ENCODE results near the gene STAB2. TPM values are rescaled to one million over a fixed set of nuclear protein-coding genes. Genes with fewer than 3 reads are reported as not detected.

Gene STAB2
- total RNA-seq, 1 donor from 2014 or later = 7.8 TPM

DNA sequence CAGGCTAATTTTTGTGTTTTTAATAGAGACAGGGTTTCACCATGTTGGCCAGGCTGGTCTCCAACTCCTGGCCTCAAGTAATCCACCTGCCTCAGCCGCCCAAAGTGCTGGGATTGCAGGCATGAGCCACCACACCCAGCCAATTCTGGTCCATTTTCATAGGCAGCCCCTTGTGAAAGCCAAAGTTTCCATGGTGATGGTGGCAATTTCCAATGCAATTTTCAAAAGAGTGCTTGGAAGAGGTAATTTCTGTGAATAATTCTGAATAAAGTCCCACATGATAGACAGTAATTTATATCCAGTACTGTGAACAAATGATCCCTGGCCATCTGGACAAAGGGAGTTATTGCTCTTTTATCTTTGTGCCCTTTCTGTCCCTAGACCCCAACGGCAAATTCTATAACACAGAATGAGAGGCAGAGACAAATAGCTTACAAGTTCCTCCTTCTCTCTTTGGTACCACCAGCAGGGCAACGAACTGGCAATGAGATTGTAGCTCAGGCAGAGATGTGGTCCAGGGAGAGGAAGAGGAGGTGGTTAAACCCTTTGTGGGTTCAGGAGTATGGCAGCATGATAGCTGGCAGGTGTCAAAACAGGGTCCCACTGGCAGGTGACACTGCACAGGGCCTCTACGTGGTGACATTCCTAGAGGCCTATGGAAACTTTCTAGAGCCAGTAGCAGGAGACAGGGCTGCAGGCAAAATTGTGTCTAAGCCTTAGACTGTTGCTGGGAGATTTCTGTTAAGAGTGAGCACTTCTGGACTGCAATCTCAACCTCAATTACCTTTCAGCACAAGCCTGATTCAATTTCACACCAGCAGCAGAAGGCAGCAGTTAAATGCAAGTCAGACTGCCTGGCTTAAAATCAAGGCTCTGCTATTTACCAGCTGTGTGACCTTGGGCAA, 207.5 kb downstream of the STAB2 start:
- H3K36me3 ChIP-seq (ENCODE audit: control insufficient read depth in 3 of 3, insufficient read depth in 3 of 3, low read length in 3 of 3) = peaks cover 5 to 16% (median 13%) of the 10 kb centered on the region in 3 donors

DNA sequence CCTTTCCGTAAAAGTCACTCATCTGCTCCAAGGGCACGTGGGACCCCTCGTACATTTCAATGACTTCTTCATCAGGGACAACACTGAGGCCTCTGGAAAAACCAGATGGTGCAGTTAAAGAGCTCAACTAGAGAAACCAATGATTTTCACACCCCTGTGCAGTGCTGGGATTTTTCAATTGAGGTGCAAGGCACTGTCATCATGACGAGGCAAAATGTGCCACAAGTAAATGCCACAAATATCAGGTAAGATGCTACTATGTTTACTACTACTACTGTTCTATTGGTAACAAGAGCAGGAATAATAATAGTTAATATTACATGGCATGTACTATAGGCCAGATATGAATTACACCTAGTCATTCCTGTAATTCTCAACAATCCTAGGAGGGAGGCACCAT, 211.5 kb downstream of the STAB2 start:
- Histone ChIP-seq H3K9ac (ENCODE audit: low read depth in 1 of 3, low read length in 3 of 3) (no peak overlapping the region), H3K27me3 (ENCODE audit: control insufficient read depth in 3 of 3, insufficient read depth in 3 of 3, low read length in 3 of 3) (no peaks in the 10 kb centered on the region), H3K4me3 (ENCODE audit: low read length in 3 of 3) (no peak overlapping the region), H3K9me3 (ENCODE audit: control insufficient read depth in 3 of 3, low read length in 3 of 3) (no peaks in the 10 kb centered on the region), H3K27ac (ENCODE audit: low read depth, low read length) (no peak overlapping the region), H3K4me1 (ENCODE audit: control insufficient read depth in 3 of 3, insufficient read depth in 3 of 3, low read length in 3 of 3) (peaks cover 23 to 36% (median 25%) of the 10 kb centered on the region in 3 donors), H3K36me3 (ENCODE audit: control insufficient read depth in 3 of 3, insufficient read depth in 3 of 3, low read length in 3 of 3) (peaks cover 1 to 8% (median 2%) of the 10 kb centered on the region in 3 donors)

More for the DNA sequence above, 207.5 kb downstream of the STAB2 start:
- Histone ChIP-seq H3K9me3 (ENCODE audit: control insufficient read depth in 3 of 3, low read length in 3 of 3) (no peaks in the 10 kb centered on the region), H3K27ac (ENCODE audit: low read depth, low read length) (no peak overlapping the region), H3K4me1 (ENCODE audit: control insufficient read depth in 3 of 3, insufficient read depth in 3 of 3, low read length in 3 of 3) (peaks cover under 1 to 4% (median 4%) of the 10 kb centered on the region in 3 donors), H3K27me3 (ENCODE audit: control insufficient read depth in 3 of 3, insufficient read depth in 3 of 3, low read length in 3 of 3) (no peaks in the 10 kb centered on the region), H3K9ac (ENCODE audit: low read depth in 1 of 3, low read length in 3 of 3) (no peak overlapping the region), H3K4me3 (ENCODE audit: low read length in 3 of 3) (no peak overlapping the region)

DNA sequence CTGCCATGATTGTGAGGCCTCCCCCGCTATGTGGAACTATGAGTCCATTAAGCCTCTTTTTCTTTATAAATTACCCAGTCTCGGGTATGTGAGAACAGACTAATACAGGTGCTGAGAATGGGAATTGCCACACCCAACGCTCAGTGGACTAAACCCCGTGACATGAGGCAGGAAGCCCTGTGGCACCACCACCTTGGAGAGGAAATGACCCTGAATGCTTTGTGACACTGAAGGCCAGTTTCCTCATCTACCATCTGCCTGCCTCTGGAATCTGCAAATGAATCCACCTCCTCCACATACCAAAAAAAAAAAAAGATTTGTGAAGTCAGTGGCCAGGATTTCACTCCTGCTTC, 212.4 kb downstream of the STAB2 start:
- Histone ChIP-seq H3K27me3 (ENCODE audit: control insufficient read depth in 3 of 3, insufficient read depth in 3 of 3, low read length in 3 of 3) (no peaks in the 10 kb centered on the region), H3K36me3 (ENCODE audit: control insufficient read depth in 3 of 3, insufficient read depth in 3 of 3, low read length in 3 of 3) (peaks cover 0 to 8% (median 0%) of the 10 kb centered on the region in 3 donors), H3K4me3 (ENCODE audit: low read length in 3 of 3) (no peak overlapping the region), H3K4me1 (ENCODE audit: control insufficient read depth in 3 of 3, insufficient read depth in 3 of 3, low read length in 3 of 3) (peaks cover 23 to 36% (median 25%) of the 10 kb centered on the region in 3 donors), H3K9ac (ENCODE audit: low read depth in 1 of 3, low read length in 3 of 3) (no peak overlapping the region), H3K27ac (ENCODE audit: low read depth, low read length) (peak overlapping the region; percentile 82), H3K9me3 (ENCODE audit: control insufficient read depth in 3 of 3, low read length in 3 of 3) (no peaks in the 10 kb centered on the region)

DNA sequence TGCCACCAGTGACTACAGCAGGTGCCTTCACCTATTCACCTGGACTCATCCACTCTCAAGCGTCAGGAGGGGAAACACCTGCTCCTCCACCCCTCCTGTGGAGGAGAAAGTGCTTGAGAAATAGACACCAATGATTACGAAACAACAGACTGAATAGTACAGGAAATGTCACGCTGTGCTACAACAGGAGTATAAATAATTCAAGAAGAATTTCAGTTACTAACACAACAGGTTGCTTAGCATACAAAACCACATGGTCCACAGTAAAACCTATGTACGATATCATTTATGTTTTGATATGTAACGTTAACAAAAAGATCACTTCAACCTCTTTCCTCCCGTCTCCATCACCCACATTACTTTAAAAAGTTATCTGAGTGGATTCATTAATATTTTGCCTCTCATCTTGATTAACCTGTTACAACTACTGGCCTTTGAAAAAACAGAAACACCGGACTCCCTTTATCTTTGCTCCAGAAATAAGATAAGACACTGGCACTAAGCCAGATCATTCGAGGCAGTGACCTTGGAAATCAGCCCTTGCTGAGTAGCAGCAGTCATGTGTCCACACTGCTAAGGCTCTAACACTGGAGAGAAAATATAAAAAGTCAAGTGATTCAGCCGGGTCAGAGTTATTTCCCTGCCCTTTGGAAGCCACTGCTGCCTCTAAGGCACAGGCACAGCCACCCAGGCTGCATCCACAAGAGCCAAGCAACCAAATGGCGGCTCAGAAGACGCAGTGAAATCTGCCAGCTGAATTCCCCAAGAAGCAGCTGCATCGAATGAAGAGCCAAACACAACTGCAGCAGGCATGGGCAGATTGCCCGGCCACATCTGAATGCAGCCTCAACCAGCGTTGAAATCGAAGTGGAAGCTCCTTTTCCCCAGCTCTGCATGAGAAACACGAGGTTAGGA, 213.0 kb downstream of the STAB2 start:
- Histone ChIP-seq H3K9ac (ENCODE audit: low read depth in 1 of 3, low read length in 3 of 3) (peak overlapping the region; percentile 12 to 78 (median 52)), H3K4me1 (ENCODE audit: control insufficient read depth in 3 of 3, insufficient read depth in 3 of 3, low read length in 3 of 3) (peaks cover 23 to 36% (median 25%) of the 10 kb centered on the region in 3 donors), H3K27ac (ENCODE audit: low read depth, low read length) (peak overlapping the region; percentile 82), H3K27me3 (ENCODE audit: control insufficient read depth in 3 of 3, insufficient read depth in 3 of 3, low read length in 3 of 3) (no peaks in the 10 kb centered on the region), H3K9me3 (ENCODE audit: control insufficient read depth in 3 of 3, low read length in 3 of 3) (no peaks in the 10 kb centered on the region), H3K36me3 (ENCODE audit: control insufficient read depth in 3 of 3, insufficient read depth in 3 of 3, low read length in 3 of 3) (peaks cover 0 to 8% (median 0%) of the 10 kb centered on the region in 3 donors), H3K4me3 (ENCODE audit: low read length in 3 of 3) (peak overlapping the region; percentile 38 to 60 (median 59))

DNA sequence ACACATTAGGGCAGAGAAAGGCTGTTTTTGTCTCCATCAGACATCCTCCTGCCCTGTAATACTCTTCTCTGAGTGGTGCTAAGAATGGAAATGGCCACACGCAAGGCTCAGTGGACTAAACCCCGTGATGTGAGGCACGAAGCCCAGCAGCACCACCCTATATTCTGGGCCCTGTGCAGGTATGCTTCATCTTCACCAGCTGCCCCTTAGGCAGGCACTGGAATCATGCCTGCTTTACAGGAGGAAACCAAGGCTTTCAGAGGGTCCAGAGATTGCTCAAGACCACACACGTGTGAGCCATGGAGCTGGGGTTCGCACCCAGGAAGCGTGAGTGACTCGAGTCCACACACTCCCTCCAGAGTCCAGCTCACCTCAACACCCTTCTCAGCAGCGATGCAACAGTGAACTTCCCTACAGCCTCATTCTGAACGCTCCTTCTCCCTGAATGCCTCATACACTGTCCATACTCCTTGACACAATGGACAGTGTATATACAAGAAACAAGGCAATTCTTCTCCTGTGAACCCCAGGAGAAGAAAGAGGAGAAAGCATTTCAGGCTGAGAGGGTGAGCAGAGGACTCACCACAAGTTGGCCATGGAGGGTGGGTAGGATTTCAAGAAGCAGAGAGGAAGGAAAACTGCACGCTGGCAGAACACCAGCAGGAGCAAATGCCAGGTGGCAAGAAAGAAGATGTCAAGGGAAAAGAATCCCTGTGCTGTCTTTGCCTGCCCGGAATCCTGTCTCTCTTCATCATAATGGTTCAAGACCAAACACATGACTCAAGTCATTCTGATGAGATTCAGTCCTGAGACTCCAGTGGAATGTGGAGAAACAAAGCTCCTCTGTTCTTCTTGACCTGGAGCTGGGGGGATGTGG, 214.9 kb downstream of the STAB2 start:
- Histone ChIP-seq H3K27ac (ENCODE audit: low read depth, low read length) (no peak overlapping the region), H3K9ac (ENCODE audit: low read depth in 1 of 3, low read length in 3 of 3) (no peak overlapping the region), H3K4me3 (ENCODE audit: low read length in 3 of 3) (no peak overlapping the region), H3K4me1 (ENCODE audit: control insufficient read depth in 3 of 3, insufficient read depth in 3 of 3, low read length in 3 of 3) (peaks cover 23 to 37% (median 27%) of the 10 kb centered on the region in 3 donors), H3K9me3 (ENCODE audit: control insufficient read depth in 3 of 3, low read length in 3 of 3) (no peaks in the 10 kb centered on the region), H3K36me3 (ENCODE audit: control insufficient read depth in 3 of 3, insufficient read depth in 3 of 3, low read length in 3 of 3) (peaks cover 0 to under 1% (median 0%) of the 10 kb centered on the region in 3 donors), H3K27me3 (ENCODE audit: control insufficient read depth in 3 of 3, insufficient read depth in 3 of 3, low read length in 3 of 3) (no peaks in the 10 kb centered on the region)

DNA sequence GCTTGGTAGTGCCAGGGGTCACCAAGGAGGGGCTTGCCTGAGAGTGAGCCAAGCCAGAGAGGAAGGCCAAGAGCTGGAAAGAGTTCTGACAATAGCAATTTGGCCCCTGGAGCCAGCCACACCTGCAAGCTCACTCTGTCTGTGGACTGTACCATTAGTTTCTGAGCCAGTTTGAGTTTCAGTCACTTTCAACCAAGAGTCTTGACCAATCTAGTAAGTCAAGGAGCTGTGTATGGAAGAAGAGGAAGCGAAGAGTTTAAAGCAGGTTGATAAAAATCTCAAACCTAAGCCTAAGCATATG, 215.5 kb downstream of the STAB2 start:
- Histone ChIP-seq H3K36me3 (ENCODE audit: control insufficient read depth in 3 of 3, insufficient read depth in 3 of 3, low read length in 3 of 3) (no peaks in the 10 kb centered on the region), H3K4me1 (ENCODE audit: control insufficient read depth in 3 of 3, insufficient read depth in 3 of 3, low read length in 3 of 3) (peaks cover 27 to 42% (median 28%) of the 10 kb centered on the region in 3 donors), H3K27ac (ENCODE audit: low read depth, low read length) (no peak overlapping the region), H3K4me3 (ENCODE audit: low read length in 3 of 3) (no peak overlapping the region), H3K9ac (ENCODE audit: low read depth in 1 of 3, low read length in 3 of 3) (no peak overlapping the region), H3K9me3 (ENCODE audit: control insufficient read depth in 3 of 3, low read length in 3 of 3) (no peaks in the 10 kb centered on the region), H3K27me3 (ENCODE audit: control insufficient read depth in 3 of 3, insufficient read depth in 3 of 3, low read length in 3 of 3) (no peaks in the 10 kb centered on the region)

DNA sequence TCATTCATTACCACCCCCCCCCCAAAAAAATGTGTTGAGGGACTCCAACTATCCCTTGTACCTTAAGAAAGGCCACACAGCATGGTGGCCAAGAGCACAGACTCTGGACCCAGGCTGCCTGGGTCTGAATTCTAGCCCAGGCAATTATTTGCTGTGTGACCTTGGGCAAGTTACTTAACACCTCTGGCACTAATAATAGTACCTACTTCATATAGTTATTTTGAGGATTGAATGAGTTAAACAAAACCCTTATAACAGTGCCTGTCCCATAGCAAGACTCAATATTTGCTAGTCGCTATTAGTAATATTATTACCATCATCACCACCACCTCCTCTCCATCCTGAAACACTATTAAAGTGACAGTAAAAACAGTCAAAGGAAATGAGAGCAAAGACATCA, 216.8 kb downstream of the STAB2 start:
- no peak overlapping the region for H3K9ac ChIP-seq (ENCODE audit: low read depth in 1 of 3, low read length in 3 of 3)
- no peak overlapping the region for H3K4me3 ChIP-seq (ENCODE audit: low read length in 3 of 3)
- H3K9me3 ChIP-seq (ENCODE audit: control insufficient read depth in 3 of 3, low read length in 3 of 3) = no peaks in the 10 kb centered on the region
- peaks cover 37 to 51% (median 37%) of the 10 kb centered on the region in 3 donors for H3K4me1 ChIP-seq (ENCODE audit: control insufficient read depth in 3 of 3, insufficient read depth in 3 of 3, low read length in 3 of 3)
- no peaks in the 10 kb centered on the region for H3K27me3 ChIP-seq (ENCODE audit: control insufficient read depth in 3 of 3, insufficient read depth in 3 of 3, low read length in 3 of 3)
- no peak overlapping the region for H3K27ac ChIP-seq (ENCODE audit: low read depth, low read length)
- no peaks in the 10 kb centered on the region for H3K36me3 ChIP-seq (ENCODE audit: control insufficient read depth in 3 of 3, insufficient read depth in 3 of 3, low read length in 3 of 3)

DNA sequence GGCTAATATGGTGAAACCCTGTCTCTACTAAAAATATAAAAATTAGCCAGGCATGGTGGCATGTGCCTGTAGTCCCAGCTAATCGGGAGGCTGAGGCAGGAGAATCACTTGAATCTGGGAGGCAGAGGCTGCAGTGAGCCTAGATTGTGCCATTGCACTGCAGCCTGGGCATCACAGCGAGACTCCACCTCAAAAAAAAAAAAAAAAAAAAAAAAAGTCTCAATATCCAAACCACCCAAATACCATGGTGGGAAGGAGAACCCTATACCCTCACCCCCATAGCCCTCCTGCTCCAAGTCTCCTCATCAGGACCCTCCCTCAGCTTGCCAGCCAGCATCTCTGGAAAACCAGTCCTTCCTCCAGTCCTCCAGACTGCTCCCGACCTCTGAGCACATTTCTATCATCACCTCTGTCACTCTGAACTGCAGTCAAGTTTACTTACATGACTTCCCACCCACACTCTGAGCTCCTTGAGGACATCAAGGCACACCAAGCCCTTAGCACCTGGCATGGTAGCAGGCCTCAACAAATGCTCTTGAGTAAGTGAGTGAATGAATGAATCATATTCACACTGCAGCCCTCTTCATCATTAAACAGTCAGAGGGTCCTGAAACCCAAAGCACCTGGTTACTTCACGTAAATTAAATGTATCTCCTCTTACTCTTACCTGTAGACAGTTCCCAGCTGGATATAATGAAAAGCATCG, 218.7 kb downstream of the STAB2 start:
- no peak overlapping the region for H3K27ac ChIP-seq (ENCODE audit: low read depth, low read length)

DNA sequence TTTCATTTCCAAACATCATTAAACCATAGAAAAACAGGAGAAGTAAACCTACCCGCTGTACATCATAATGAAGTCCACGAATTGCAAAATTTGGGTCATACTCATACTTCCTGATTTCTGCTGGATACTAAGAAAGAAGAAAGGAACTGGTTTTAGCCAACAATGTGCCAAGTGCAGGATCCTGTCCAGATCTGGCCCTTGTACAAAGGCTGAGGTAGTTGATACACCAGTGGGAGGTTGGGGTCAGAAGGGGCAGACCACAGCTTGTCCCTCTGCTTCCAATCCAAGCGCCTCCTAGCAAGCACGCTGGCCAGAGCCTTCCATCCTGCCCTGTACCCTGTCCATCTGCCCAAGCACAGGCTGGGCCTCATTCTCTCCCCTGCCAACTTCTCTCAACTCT, 219.7 kb downstream of the STAB2 start:
- Histone ChIP-seq H3K9ac (ENCODE audit: low read depth in 1 of 3, low read length in 3 of 3) (no peak overlapping the region), H3K4me1 (ENCODE audit: control insufficient read depth in 3 of 3, insufficient read depth in 3 of 3, low read length in 3 of 3) (peaks cover 18 to 27% (median 18%) of the 10 kb centered on the region in 3 donors), H3K36me3 (ENCODE audit: control insufficient read depth in 3 of 3, insufficient read depth in 3 of 3, low read length in 3 of 3) (no peaks in the 10 kb centered on the region), H3K27ac (ENCODE audit: low read depth, low read length) (no peak overlapping the region), H3K9me3 (ENCODE audit: control insufficient read depth in 3 of 3, low read length in 3 of 3) (no peaks in the 10 kb centered on the region), H3K27me3 (ENCODE audit: control insufficient read depth in 3 of 3, insufficient read depth in 3 of 3, low read length in 3 of 3) (no peaks in the 10 kb centered on the region), H3K4me3 (ENCODE audit: low read length in 3 of 3) (no peak overlapping the region)

More for the DNA sequence above, 218.7 kb downstream of the STAB2 start:
- Histone ChIP-seq H3K27me3 (ENCODE audit: control insufficient read depth in 3 of 3, insufficient read depth in 3 of 3, low read length in 3 of 3) (no peaks in the 10 kb centered on the region), H3K4me1 (ENCODE audit: control insufficient read depth in 3 of 3, insufficient read depth in 3 of 3, low read length in 3 of 3) (peaks cover 21 to 34% (median 24%) of the 10 kb centered on the region in 3 donors), H3K4me3 (ENCODE audit: low read length in 3 of 3) (no peak overlapping the region), H3K36me3 (ENCODE audit: control insufficient read depth in 3 of 3, insufficient read depth in 3 of 3, low read length in 3 of 3) (no peaks in the 10 kb centered on the region), H3K9me3 (ENCODE audit: control insufficient read depth in 3 of 3, low read length in 3 of 3) (no peaks in the 10 kb centered on the region), H3K9ac (ENCODE audit: low read depth in 1 of 3, low read length in 3 of 3) (no peak overlapping the region)

Measured in skeletal muscle tissue (tissue), 4 donors.